MM.1S (cell line): ENCODE data around the gene MLXIPL.

Experiments
- DNase-seq: peaks from one replicate; pipeline ENCODE4 v3.0.0-alpha.2; 2015
- H2AFZ ChIP-seq: fragments of 300-600 bp; sonication (generic); 2 replicates; pipeline ENCODE4 v1.6.0; 2016; ENCODE audit warnings: antibody characterized with exemption, low read length
- H3F3A ChIP-seq: fragments of 300-600 bp; sonication (generic); 2 replicates; pipeline ENCODE4 v1.6.1; 2016; ENCODE audit warnings: mild to moderate bottlenecking, antibody characterized with exemption, low read length, moderate library complexity, mixed read lengths; ENCODE audit not compliant: insufficient read depth
- H3K27ac ChIP-seq: fragments of 300-600 bp; sonication (generic); 2 replicates; pipeline ENCODE4 v1.5.1; 2016; ENCODE audit warnings: mild to moderate bottlenecking, low read length
- H3K27me3 ChIP-seq: fragments of 300-600 bp; sonication (generic); replicated peaks from 2 replicates; pipeline ENCODE4 v1.6.0; 2016; ENCODE audit warnings: low read length; ENCODE audit not compliant: insufficient read depth
- H3K36me3 ChIP-seq: fragments of 300-600 bp; sonication (generic); replicated peaks from 2 replicates; pipeline ENCODE4 v1.6.1; 2016; ENCODE audit warnings: mild to moderate bottlenecking, low read length, mixed read lengths; ENCODE audit not compliant: insufficient read depth
- H3K4me1 ChIP-seq: fragments of 300-600 bp; sonication (generic); 2 replicates; pipeline ENCODE4 v1.6.1; 2016; ENCODE audit warnings: low read length, mixed read lengths
- H3K4me2 ChIP-seq: fragments of 300-600 bp; sonication (generic); 2 replicates; pipeline ENCODE4 v1.6.0; 2016; ENCODE audit warnings: low read depth, low read length
- H3K4me3 ChIP-seq: fragments of 300-600 bp; sonication (generic); 2 replicates; pipeline ENCODE4 v1.5.1; 2016; ENCODE audit warnings: low read length, mixed read lengths
- H3K79me2 ChIP-seq: fragments of 300-600 bp; sonication (generic); 2 replicates; pipeline ENCODE4 v1.6.1; 2016; ENCODE audit warnings: mixed run types, low read length, mixed read lengths
- H3K9ac ChIP-seq: fragments of 300-600 bp; sonication (generic); 2 replicates; pipeline ENCODE4 v1.6.1; 2016; ENCODE audit warnings: low read length, mixed read lengths
- H3K9me2 ChIP-seq: fragments of 300-600 bp; sonication (generic); replicated peaks from 2 replicates; pipeline ENCODE4 v1.6.1; 2016; ENCODE audit warnings: mild to moderate bottlenecking, low read length, mixed read lengths; ENCODE audit not compliant: insufficient read depth
- H3K9me3 ChIP-seq: fragments of 300-600 bp; sonication (generic); replicated peaks from 2 replicates; pipeline ENCODE4 v1.6.1; 2016; ENCODE audit warnings: mild to moderate bottlenecking, low read length, mixed read lengths; ENCODE audit not compliant: insufficient read depth
- H4K20me1 ChIP-seq: fragments of 300-600 bp; sonication (generic); 2 replicates; pipeline ENCODE4 v1.6.1; 2016; ENCODE audit warnings: mild to moderate bottlenecking, low read length, moderate library complexity, mixed read lengths; ENCODE audit not compliant: insufficient read depth
- EZH2 ChIP-seq: fragments of 300-600 bp; sonication (generic); optimal IDR thresholded peaks from 2 replicates; pipeline ENCODE3; 2017; ENCODE audit warnings: low read depth, mild to moderate bottlenecking, antibody characterized with exemption, low read length, mixed read lengths
- EZH2phosphoT487 ChIP-seq: fragments of 300-600 bp; sonication (generic); IDR thresholded peaks from 2 replicates; pipeline ENCODE4 v1.6.1; 2018; ENCODE audit warnings: antibody characterized with exemption, low read length
- TF ChIP-seq, protein P1 (sequence below): fragments of 300-600 bp; sonication (generic); IDR thresholded peaks from 2 replicates; pipeline ENCODE4 v1.5.1; 2016; ENCODE audit warnings: antibody characterized with exemption, low read length, mixed read lengths

MLXIPL gene

DNA sequence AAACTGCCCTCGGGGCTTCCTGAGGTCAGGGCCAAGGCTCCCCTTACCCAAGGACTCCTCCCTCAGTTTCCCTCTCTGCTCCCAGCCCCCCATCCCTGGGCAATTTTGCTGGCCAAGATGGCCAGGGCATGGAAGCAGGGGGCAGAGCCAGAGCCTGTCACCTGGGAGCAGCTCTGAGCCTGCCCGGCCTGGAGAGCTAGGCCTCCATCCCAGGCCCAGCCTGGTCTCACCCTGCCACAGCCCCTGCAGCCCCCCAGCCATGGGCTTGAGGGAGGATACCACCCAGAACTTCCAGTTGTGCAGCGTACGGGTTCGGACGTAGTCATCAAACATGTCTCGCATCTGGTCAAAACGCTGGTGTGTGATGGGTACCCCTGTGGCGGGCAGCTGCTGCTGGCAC, 29.0 kb downstream of the MLXIPL start:
- Histone ChIP-seq H3F3A (no peaks in the 10 kb centered on the region), H3K4me1 (no peaks in the 10 kb centered on the region), H3K79me2 (no peaks in the 10 kb centered on the region), H4K20me1 (no peaks in the 10 kb centered on the region), H2AFZ (no peak overlapping the region), H3K27me3 (peaks cover 36% of the 10 kb centered on the region), H3K36me3 (no peaks in the 10 kb centered on the region), H3K27ac (no peak overlapping the region), H3K4me3 (no peak overlapping the region), H3K9ac (no peak overlapping the region), H3K4me2 (no peak overlapping the region), H3K9me2 (no peaks in the 10 kb centered on the region), H3K9me3 (no peaks in the 10 kb centered on the region)
- DNase-seq, result no peak
- TF ChIP-seq EZH2, result no peak
- TF ChIP-seq, protein P1, sequence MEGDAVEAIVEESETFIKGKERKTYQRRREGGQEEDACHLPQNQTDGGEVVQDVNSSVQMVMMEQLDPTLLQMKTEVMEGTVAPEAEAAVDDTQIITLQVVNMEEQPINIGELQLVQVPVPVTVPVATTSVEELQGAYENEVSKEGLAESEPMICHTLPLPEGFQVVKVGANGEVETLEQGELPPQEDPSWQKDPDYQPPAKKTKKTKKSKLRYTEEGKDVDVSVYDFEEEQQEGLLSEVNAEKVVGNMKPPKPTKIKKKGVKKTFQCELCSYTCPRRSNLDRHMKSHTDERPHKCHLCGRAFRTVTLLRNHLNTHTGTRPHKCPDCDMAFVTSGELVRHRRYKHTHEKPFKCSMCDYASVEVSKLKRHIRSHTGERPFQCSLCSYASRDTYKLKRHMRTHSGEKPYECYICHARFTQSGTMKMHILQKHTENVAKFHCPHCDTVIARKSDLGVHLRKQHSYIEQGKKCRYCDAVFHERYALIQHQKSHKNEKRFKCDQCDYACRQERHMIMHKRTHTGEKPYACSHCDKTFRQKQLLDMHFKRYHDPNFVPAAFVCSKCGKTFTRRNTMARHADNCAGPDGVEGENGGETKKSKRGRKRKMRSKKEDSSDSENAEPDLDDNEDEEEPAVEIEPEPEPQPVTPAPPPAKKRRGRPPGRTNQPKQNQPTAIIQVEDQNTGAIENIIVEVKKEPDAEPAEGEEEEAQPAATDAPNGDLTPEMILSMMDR, result no peak
- no peak for TF ChIP-seq EZH2phosphoT487

DNA sequence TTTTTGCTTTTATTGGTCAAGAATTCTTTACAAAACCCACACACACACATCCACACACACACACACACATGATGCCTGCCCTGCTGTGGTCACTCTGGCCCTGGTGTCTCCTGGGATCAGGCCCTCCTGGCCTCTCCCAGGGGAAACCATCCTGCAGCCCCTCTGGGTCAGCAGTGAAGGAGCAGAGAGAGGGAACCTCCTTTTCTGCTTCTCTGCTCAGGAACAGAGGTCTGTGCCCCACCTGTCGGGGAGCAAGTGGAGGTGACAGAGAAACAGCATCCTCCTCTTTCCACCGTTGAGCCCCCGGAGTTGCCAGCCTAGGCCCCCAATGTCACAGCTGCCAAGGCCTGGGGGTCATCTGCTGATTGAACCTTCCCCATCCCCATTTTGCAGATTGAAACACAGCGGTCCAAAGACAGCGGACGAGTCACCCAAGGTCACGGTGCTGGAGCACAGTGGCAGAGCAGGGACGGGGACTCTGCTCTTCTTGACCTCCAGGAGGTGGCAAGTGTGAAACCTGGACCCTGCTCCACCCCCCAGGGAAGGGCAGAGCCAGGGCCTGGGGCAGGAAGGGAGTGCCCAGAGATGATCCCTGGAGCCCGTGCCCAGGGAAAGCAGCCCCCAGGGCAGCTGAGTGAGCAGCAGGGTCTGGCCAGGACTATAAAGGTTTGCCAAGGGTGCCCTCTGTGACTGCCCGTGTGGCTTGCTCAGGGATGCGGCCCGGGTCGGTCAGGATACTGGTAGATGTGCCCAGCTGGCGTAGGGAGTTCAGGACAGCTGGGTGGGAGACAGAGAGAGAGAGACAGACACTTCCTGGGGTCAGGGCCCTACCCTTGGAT, 30.9 kb downstream of the MLXIPL start:
- TF ChIP-seq, protein P1, result 0 out of 2 replicates have a peak, but pooled peaks have one; percentile 13
- TF ChIP-seq EZH2phosphoT487 (no peak), EZH2 (no peak)
- Histone ChIP-seq H3K27ac (no peak overlapping the region), H4K20me1 (no peaks in the 10 kb centered on the region), H3K9me3 (no peaks in the 10 kb centered on the region), H3K36me3 (no peaks in the 10 kb centered on the region), H3K9me2 (no peaks in the 10 kb centered on the region), H3K4me3 (no peak overlapping the region), H3K4me1 (no peaks in the 10 kb centered on the region), H3K4me2 (no peak overlapping the region), H3F3A (no peaks in the 10 kb centered on the region), H2AFZ (no peak overlapping the region), H3K79me2 (no peaks in the 10 kb centered on the region), H3K9ac (no peak overlapping the region), H3K27me3 (peaks cover 24% of the 10 kb centered on the region; the same call in 1 of the 2 replicates)
- DNase-seq, result no peak

DNA sequence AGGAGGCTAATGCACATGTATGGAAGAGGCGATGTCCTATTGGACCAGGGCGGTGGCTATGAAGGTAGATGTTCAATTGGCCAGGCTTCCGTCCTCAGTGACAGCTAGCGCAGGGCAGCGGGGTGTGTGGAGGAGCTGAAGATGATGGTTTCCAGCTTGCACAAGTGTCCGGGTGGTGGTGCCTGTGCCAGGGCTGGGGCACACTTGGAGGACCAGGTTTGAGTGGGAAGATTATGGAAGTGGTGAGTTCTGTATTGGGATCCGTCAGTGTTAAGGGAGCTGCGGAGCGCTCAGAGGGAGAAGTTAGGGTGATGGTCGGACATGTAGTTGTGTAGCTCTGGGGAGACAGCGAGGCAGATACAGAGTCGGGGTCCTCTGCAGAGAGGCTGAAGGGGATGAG, 37.4 kb downstream of the MLXIPL start:
- TF ChIP-seq EZH2 (no peak), EZH2phosphoT487 (no peak)
- TF ChIP-seq, protein P1, result no peak
- H3F3A ChIP-seq, result no peaks in the 10 kb centered on the region
- H3K79me2 ChIP-seq, result no peaks in the 10 kb centered on the region
- H3K9me3 ChIP-seq, result no peaks in the 10 kb centered on the region
- H3K4me2 ChIP-seq, result no peak overlapping the region
- DNase-seq, result no peak
- no peak overlapping the region for H3K9ac ChIP-seq
- H3K9me2 ChIP-seq, result no peaks in the 10 kb centered on the region
- no peak overlapping the region for H3K4me3 ChIP-seq
- no peak overlapping the region for H2AFZ ChIP-seq
- no peaks in the 10 kb centered on the region for H3K27me3 ChIP-seq
- no peak overlapping the region for H3K27ac ChIP-seq
- no peaks in the 10 kb centered on the region for H3K36me3 ChIP-seq
- H3K4me1 ChIP-seq, result no peaks in the 10 kb centered on the region
- no peaks in the 10 kb centered on the region for H4K20me1 ChIP-seq
